Kasumi-1 (cell line): ENCODE results near the gene MATCAP1.
A peak's percentile ranks its signal among the peaks of the same experiment; 100 is the strongest.

ENCODE experiments used
- DNase-seq, 2 experiments: peaks; one replicate each; lab custom pipeline; 2025; lab: John Stamatoyannopoulos, UW

MATCAP1 gene

DNA sequence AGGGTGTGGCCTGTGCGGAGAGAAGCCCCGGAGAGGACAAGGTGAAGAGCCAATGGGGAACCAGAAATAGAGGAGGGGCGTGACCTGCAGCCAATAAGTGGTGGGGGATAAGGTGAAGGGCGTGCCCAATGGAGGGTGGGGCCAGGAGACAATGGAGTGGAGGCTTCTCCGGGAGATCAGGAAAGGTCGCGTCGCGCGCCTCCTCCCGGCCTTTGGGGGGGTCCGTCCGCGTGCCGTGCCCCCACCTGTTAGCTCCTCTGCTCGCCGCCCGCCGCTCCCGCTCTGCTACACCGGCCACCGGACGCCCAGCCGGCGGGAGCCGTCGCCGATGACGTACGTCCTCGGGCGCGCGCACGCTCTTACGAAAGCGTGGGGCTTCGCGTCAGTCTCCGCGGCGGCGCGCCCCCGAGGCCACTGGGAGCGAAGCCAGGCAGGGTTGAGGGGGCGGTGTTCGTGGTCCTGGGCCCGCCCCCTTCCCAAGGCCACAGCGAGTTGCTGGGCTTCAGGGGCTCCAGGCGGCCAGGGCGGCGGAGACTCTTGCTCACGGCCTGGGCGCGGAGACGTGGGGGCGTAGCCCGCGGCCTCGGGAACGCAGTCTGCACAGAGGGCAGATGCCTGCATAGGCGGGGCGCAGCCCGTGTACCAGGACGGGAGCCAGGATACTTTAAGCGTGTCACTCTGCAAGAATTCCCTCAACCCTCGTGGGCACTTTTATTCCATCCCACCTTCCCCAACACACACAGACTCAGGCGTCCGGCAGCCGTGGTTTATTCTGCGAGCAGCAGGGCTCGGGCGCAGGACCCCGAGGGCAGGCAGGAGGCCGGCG is at the start of gene MATCAP1:
Gene MATCAP1, minus strand, starts transcription at position 337 of the 826 bp plus-strand sequence. CDS start 3,353 bp downstream, outside the sequence.
- peak; percentile 98 to 99 for DNase-seq

DNA sequence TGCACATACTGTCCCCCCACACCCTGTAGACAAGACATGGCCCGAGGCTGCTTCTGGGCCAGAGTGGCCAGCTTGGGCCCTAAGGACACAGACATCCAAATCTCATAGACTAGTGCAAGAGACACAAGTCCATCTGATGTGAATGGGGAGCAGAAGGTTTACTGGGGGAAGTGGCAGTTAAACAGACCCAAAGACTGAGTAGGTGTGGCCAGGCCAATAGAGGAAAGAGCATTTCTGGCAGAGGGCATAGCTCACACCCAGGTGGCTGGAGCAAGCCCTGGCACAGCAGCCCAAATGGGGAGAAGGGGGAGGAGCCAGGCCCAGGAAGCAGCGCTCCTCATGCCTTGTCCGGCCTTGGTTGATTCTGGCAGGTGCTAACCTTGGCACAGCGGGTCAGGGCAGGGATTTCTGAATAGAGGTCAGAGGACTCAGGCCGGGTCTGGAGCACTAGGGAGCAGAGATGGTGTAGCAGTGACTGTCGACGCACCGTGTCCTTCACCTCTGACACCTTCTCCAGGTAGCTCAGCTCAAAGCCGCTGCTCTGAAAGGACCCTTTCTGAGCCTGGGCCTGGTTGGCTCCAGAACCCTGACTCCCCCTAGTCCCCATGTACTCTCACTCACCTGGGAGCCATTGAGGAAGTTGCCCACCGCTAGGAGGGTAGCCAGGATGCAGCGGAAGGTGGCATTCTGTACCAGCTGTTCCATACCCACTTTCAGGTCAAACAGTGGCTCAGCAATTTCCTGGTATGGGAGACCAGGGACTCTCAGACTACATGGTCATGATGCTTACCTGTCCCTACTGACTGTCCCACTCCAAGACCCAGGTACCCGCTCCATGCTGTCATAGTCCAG is 47.3 kb upstream of the MATCAP1 start:
- no peak for DNase-seq

DNA sequence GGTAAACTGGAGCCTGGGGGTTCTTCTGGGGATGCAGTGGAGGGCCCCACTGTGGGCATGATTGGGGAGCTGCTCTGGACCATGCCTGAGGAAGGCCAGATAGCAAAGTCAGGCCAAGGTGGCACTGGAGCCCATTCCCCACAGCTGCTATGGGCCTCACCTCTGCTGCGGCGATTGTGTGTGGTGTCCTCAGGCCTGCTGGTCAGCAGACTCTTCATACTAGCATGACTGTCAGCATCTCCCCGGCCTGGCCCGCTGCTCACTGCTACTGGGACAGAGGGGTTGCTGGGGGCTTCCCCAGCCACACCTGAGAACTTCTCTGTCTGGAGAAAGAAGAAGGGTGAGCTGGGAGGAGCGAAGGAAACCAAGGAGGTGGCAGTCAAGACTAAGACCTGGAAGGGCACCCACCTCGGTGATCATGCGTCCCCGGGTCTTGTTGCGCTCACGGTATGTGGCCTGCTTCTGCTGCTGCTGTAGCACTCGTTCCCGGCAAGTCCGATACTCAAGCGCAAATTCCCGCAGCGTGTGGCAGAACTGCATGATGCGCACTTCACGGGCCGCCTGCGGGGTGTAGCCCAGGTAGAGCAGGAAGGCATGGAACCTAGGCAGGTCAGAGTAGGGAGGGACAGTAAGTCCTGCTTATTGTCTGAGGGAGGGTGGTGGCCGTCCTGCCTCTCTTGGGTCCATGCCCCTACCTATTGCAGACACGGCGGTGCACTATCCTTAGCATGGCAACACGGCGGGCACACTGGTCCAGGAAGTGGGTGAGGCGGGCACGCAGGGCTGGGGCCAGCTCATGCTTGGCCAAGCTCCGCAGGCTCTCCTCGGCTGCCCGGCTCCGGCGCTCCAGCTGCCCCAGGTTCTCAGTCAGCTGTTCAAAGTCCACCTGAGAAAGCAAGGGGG is 46.4 kb upstream of the MATCAP1 start:
- DNase-seq: no peak

DNA sequence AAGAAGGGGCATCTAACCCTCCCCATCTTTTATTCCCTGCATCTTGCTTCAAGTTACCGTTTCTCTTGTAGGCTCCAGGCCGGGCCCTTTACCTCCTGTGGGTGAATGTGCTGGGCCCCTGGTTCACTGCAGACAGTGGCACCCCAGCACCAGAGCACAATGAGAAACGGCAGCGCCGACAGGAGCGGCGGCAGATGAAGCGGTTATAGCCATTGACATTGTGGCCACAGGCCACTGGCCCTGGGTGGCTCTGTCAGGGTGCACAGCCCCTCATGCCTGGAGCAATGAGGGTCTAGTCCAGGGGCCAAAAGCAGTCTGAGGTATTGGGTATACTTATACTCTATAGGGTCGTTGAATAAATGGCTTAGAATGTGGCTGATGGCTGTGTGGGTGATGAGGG is 45.1 kb upstream of the MATCAP1 start:
- DNase-seq: no peak

DNA sequence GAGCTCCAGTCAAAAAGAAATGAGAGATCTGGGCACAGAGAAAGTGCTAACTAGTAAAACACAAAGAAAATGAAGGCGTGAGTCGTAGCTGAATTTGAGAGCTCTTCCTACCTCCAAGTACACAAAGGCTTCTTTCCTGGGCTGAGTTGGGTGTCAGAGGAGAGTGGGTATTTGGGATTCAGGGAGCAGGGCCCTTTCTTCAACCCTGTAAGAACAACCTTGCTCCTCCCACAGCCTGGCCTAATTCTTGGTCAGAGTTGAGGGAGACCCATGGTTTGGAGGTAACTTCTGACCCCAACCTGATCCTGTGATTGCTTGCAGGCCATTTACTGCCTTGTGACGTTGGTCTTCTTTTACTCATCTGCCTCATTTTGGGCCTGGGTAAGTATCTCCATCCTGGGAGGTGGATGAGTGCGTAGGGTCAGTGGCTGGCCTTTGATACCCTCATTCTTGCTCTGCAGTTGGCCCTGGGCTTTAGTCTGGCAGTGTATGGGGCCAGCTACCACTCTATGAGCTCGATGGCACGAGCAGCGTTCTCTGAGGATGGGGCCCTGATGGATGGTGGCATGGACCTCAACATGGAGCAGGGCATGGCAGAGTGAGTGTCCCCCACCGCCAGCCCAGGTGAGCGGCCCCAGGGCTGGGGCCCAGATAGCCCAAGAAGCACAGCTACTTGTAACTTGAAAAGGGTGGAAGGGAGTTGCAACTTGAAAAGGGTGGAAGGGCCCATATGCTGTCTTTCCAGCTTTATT is 44.4 kb upstream of the MATCAP1 start:
- no peak for DNase-seq

DNA sequence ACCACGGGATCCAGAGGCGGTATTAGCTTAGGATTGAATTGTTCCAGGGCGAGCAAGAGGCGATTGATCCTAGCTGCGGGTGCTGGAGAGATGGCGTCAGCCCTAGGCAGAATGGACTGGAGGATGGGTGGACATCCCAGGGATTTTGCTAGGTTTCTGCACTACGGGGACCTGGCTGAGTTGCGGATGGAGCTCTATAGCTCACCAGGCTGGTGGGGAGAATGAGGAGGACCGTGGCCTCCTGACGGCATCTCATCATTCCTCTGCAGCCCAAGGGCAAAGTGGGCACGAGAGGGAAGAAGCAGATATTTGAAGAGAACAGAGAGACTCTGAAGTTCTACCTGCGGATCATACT is 43.8 kb upstream of the MATCAP1 start:
- DNase-seq: no peak

DNA sequence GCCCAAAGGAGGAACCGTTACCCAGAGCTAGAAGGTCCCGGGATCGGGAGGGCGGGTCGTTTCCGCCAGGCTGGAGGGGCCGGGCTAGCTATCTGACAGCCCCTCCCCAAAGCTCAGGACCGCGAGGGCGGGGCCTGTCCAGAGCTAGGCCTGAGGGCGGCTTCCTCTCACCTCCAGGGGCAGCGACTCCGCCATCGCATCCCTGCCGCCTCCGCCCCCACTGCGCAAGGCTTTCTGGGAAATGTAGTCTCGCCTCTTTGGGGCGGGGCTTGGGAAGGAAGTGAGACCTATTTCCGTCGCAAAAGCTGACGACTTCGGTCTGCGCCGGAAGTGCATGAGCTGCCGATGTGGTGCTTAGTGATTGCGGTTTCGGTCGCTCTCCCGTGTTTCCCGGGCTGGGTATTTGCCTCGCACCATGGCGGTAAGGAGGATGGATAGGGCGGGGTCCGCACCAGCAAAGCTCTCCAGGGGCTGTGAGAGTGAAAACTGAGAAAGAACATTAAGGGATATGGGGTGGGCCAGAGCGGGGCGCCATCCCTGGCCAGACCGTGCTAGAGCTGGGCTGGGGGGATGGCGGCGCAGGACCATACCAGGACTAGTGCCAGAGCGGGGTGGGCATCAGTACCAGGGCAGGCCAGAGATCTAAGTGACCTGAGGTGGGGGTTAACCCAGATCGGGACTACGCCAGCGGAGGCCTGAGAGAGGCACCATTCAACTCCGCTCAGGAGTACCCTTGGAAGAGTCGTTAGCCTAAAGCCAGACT is 43.2 kb upstream of the MATCAP1 start, which contains the start of gene TMEM208:
Gene TMEM208, plus strand, starts transcription at position 327 of the 763 bp plus-strand sequence. Its CDS starts 89 bp downstream, at position 416.
- DNase-seq: peak; percentile 94 to 96

DNA sequence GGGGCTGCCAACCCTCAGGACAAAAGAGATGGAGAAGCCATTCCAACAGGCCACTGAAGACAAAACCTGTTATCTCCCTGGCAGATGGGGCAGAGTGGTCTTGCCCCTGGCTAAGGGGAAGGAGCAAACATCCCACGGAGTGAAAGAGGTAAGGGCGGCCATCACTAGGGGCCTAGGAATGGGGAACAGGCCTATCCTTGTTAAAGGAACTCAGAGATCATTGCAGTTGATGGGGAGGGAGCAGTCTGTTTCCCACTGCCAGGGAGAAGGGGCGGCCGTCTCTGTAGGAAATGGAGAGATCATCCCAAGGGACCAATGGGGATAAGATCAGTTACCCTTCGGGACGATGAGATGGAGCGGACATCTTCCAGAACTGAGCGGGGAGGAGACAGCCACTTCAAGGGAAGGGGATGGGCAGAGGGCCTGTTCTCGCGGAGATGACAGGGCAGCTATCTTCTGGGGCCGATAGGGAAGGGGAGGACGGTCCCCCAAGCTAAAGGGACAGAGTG is 42.6 kb upstream of the MATCAP1 start:
- no peak for DNase-seq

DNA sequence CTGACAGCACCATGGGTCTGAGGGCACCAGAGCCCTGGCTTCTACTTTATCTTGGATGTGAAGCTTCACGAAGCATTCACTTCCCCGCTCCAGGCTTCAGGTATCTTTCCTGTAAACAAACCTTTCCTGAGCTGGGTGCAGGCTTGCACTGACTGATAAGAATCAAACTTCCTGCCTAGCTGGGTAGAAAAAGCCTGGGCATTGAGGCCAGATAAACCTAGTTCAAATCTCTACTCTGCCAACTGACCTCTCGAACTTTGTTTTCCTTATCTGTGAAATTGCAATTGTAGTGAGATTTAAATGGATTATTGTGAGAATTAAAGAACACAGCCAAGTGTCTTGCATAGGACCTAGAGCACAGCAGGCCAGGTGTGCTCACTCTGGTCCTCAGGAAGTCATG is 40.2 kb upstream of the MATCAP1 start:
- no peak for DNase-seq

DNA sequence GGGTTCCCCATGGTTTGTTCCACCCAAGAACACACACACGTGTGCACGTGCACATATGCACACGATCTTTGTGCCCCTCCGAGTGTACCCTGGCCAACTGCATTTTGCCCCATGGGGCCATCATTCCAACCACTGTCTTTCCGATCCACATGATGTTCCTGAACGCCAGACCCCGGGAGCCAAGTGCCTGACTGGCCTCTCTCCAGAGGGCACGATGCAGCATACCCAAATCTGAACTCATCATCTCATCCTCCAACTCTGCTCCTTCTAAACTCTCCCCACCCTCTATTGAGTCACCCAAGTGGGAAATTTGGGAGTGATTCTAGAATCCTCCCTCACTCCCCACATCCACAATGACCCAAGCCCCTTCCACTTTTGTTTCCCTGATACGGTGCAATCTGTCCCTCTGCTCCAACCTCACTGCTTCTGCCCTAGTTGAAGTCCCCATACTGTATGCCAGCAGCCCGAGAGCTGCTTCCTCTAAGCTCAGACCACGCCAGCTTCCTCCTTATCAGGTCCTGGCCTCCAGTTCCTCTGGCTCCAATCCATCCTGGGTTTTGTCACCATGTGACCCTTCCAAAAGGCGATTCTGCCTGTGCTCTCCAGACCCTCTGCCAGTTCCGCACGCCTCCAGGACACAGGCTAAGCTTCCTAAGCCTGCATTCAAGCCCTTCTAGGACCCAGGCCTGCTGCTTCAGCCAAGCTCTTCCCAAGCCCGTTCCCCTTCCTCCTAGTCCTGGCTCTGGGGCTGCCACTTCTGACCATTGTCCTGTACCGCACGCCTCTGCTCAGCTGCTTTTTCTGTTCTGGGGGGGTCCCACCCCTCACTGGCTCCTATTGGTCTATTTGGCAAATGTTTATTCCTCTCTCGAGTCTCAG is 33.1 kb upstream of the MATCAP1 start:
- DNase-seq: peak; percentile 86 to 89

DNA sequence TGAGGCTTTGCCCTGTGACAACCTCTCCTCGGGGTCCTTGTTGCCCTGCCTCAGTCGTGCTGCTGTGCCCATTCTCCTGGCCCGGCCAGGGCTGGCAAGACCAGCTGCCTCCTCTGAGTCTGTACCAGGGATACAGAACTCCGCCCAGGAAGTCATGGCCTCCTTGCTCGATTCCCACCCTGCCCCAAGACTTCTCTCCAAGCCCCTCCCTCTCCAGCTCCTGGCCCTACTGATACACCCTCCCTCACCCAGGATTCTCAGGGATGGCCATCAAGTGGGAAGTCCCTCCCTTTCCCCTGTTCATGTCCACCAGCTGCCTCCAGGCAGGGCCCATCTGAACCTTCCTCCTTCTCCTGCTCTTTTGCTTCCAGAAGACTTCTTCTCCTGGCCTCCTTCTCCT is 31.9 kb upstream of the MATCAP1 start:
- no peak for DNase-seq

DNA sequence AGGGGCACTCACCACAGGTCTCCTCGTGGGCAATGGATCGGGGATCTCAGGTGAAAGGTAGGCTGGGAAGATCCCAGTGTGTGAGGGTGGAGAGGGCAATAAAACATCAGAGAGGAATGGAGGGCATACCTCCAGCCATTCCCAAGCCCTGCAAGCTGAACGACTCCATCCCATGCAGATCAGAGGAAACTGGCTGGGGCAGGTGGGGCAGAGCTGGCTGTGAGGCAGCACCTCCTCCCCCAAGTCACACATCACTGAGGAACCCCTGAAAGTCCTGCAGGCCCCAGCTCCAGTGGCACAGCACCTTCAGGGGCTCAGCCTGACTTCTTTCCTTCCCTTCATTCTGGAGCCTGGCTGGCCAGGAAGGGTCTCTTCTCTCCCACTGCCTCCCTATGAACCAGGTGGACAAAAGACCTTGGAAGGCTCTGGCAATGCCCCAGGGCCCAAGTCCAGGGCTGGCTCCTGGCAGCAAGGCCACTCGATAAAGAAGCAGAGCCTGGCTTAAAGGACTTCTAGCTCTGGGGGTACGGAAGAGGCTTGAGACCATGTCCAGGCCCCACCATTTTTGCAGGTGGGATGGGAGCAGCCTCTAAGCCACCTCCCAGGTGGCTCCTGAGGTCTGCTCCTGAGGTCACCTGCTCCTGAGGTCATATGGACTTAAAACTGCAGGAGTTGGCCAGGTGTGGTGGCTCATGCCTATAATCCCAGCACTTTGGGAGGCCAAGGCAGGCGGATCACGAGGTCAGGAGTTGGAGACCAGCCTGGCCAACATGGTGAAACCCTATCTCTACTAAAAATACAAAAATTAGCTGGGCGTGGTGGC is 29.6 kb upstream of the MATCAP1 start:
- DNase-seq: no peak

DNA sequence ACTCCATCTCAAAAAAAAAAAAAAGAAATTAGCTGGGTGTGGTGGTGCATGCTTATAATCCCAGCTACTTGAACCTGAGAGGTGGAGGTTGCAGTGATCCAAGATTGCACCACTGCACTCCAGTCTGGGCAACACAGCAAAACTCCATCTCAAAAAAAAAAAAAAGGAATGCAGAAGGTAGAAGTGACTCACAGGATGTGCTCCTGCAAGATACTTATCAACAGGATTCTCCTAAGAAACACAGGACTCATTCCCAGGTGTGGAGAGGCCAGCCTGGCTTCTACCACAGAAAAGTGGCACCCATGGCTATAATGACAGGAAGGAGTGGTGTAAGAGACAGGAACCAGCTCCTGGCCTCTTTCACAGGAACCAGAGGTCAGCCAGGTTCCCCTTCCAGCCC is 29.0 kb upstream of the MATCAP1 start:
- no peak for DNase-seq

DNA sequence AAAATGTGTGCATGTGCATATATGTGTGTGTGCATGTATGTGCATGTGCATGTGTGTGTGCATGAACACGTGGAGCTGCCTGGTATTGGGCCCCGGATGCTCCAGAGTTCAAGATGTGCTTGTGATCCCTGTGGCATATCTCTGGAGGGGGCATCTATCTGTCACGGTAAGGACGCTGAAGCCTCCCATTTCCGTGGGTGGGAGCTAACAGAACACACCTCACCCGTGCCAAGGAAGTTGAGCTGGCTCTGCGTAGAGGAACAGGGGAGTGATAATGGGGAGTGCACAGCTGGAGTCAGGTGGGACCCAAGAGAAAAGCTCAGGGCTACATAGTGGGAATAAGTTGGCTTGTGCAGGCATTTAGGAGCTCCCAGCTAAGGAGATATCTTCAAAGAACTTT is 27.9 kb upstream of the MATCAP1 start:
- DNase-seq: no peak

DNA sequence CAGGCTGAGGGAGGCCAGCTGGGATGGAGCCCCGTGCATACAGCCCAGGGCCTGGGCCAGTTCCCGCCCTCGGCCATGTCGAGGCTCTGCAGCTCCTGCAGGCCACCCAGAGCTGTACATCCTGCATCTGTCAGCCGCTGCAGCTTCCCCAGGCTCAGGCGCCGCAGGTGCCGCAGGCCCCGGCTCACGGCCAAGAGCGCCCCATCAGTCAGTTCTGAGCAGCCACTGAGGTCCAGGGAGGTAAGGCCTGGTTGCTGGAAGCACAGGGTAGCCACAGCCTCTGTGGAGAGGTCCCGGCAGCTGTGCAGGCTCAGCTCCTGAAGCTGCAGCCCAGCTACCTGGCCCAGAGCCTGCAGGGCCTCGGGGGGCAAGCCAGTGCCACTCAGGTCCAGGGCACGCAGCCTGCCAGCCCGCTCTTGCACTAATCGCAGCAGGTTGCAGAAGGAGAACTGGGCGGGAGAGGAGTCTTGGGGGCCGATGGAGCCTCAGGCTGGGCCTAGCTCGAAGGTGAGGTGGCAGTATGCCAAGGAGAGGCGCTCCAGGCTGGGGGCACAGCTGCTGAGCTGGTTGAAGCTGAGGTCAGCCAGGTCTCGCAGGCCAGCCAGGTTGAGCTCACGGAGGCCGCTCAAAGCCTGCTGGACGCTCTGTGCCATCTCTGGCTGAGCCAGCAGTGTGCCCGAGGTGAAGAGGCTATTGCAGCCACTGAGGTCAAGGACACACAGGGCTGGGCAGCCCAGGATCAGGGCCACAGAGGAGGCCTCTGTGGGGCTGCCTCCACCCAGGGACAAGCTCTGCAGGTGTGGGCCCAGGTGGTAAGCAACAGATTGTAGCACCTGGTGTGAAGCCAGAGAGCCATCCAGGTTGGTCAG is 26.5 kb upstream of the MATCAP1 start:
- no peak for DNase-seq

DNA sequence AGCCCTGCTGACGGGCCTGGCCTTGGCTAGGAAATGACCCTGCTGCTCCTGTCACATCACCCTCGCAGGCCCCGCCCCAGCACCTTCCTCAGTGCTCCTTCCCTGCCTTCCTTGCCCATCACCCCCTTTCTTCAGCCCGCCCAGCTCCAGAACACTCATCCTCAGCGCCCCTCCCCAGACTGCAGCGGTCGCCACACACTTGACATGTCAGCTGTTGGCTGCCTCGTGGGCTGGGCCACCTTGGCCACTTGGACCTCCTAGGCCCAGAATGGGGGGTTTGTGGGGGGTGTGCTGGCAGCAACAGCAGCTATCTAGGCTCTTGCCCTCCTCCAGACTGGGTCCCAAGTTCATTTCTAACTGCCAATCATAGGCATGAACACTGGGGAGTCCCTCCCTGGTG is 25.8 kb upstream of the MATCAP1 start:
- DNase-seq: no peak

DNA sequence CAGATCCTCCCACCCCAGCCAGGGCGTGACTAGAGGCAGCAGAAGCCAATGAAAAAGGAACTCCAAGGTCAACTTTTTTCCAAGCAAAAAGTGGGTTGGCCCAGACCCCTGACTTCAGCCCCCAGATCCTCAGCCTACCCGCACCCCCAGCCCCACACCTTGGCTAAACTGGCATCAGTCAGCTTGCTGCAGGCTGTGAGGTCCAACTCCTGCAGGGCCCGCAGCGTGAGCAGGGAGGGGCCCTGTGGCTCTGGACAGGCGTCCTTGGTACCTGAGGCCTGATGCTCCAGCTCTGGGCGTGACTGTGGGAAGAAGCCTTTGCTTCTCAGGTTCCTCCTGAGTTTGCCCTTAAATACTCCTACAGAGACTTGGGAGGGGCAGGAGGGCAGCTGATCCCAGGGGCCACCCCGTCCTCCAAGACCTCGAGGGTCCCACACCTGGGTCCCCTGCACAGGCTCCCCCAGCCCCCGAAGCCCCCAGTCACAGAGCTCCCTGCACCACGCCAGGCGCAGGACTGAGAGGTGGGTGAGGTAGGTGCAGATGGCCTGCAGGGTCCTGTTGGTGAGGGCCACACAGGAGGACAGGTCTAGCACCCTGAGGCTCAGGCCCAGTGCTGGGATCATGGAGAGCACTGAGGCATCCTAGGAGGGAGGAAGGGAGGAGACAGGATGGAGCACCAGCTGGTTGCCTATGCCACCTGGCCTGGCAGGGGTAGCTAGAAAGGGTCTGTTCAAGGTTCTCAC is 24.6 kb upstream of the MATCAP1 start:
- no peak for DNase-seq
